NCI-H146 (cell line): ENCODE results near the gene CCDC120.

Source experiments
- DNase-seq: peaks from one replicate; lab custom pipeline; 2025; lab: John Stamatoyannopoulos, UW

CCDC120 gene

GRCh38 chrX:49102190-49102589 lies 43.4 kb downstream of the CCDC120 start:
- no peak for DNase-seq

GRCh38 chrX:49103637-49104036 lies 44.8 kb downstream of the CCDC120 start:
- DNase-seq, result peak; percentile 9

- no peak for DNase-seq
Measured at GRCh38 chrX:49106296-49106695, 47.5 kb downstream of the CCDC120 start.

GRCh38 chrX:49106930-49107329 lies 48.1 kb downstream of the CCDC120 start:
- DNase-seq, result no peak

GRCh38 chrX:49108641-49109040 lies 49.8 kb downstream of the CCDC120 start:
- no peak for DNase-seq

GRCh38 chrX:49110417-49110816 lies 51.6 kb downstream of the CCDC120 start:
- DNase-seq, result no peak

- no peak for DNase-seq
Measured at GRCh38 chrX:49111791-49112190, 53.0 kb downstream of the CCDC120 start.

- DNase-seq, result no peak
Measured at GRCh38 chrX:49116076-49116475, 57.3 kb downstream of the CCDC120 start.

- DNase-seq, result no peak
Measured at GRCh38 chrX:49116716-49117115, 57.9 kb downstream of the CCDC120 start.

GRCh38 chrX:49117581-49117980 lies 58.8 kb downstream of the CCDC120 start:
- no peak for DNase-seq
